ENCODE measurements around the gene ZNF334.

The ZNF334 gene

DNA sequence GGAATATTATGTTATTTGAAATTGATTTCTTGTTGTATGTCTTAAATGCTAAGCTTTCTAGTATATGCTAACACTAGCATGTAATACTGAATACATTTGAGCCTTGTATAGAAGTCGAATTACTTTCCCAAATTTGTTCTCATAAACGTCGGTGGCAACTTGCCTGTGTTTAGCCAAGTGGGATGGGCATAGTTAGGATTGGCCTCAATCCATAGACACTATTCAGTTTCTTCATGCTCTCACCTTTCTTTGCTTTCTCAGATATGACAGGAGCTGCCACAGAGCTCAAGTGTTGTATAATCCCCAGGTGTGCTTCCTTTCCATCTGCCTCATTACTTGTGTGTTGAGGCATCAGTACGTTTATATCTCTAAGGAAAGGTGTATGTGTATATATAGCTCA lies 19.3 kb downstream of the ZNF334 start:
- Histone ChIP-seq H3K4me3 (IDR thresholded peaks at IDR 0.05; ENCODE audit: insufficient read depth, low read depth, low read length) (no peak overlapping the region), H3K9ac (no peak overlapping the region), H3K4me2 (no peak overlapping the region), H3K27ac (no peak overlapping the region), H3K4me1 (ENCODE audit: low read depth, poor library complexity, severe bottlenecking) (no peaks in the 10 kb centered on the region), H2AFZ (ENCODE audit: low read depth) (no peak overlapping the region), H3K36me3 (ENCODE audit: insufficient read depth) (no peaks in the 10 kb centered on the region), H4K20me1 (ENCODE audit: insufficient read depth) (no peaks in the 10 kb centered on the region), H3K79me2 (ENCODE audit: insufficient read depth, low read depth) (no peaks in the 10 kb centered on the region), H3K27me3 (ENCODE audit: insufficient read depth, low read depth) (no peaks in the 10 kb centered on the region)
- TF ChIP-seq CTCF (conservative IDR thresholded peaks at IDR 0.05; ENCODE audit: low read depth, low read length), result no peak

DNA sequence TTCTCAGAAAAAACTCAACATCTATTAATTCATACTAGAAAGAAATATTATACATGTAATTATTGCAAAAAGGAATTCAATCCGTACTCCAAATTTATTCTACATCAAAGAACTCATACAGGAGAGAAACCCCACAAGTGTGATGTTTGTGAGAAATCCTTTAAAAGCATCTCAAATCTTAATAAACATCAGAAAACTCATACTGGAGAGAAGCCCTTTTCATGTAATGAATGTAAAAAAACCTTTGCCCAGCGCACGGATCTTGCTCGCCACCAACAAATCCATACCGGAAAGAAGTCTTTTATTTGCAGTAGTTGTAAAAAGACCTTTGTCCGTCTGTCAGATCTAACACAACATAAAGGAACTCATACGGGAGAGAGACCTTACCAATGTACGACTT lies 22.0 kb downstream of the ZNF334 start:
- H3K27me3 ChIP-seq (ENCODE audit: insufficient read depth, low read depth), result no peaks in the 10 kb centered on the region

DNA sequence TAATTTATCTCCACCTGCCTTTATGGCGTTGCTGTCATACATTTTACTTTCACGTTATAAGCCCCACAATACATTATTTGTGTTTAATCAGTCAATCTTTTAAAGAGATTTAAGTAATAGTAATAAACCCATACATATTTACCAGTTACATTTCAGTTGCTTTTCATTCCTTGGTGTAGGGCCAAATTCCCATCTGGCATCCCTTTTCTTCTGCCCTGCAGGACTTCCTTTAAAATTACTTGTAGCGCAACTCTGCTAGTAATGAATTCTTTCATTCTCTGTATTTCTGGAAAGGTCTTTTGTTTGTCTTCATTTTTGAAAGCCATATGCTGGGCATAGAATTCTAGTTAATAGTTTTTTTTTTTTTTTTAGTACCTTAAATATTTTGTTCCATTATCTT lies 24.9 kb downstream of the ZNF334 start:
- no peaks in the 10 kb centered on the region for H3K36me3 ChIP-seq (ENCODE audit: insufficient read depth)
- H3K27ac ChIP-seq, result no peak overlapping the region
- no peaks in the 10 kb centered on the region for H3K27me3 ChIP-seq (ENCODE audit: insufficient read depth, low read depth)
- no peak overlapping the region for H3K9ac ChIP-seq
- H4K20me1 ChIP-seq (ENCODE audit: insufficient read depth), result no peaks in the 10 kb centered on the region
- no peak overlapping the region for H3K4me2 ChIP-seq
- no peak overlapping the region for H3K4me3 ChIP-seq (IDR thresholded peaks at IDR 0.05; ENCODE audit: insufficient read depth, low read depth, low read length)
- TF ChIP-seq CTCF (conservative IDR thresholded peaks at IDR 0.05; ENCODE audit: low read depth, low read length), result no peak
- H3K79me2 ChIP-seq (ENCODE audit: insufficient read depth, low read depth), result no peaks in the 10 kb centered on the region
- no peaks in the 10 kb centered on the region for H3K4me1 ChIP-seq (ENCODE audit: low read depth, poor library complexity, severe bottlenecking)
- H2AFZ ChIP-seq (ENCODE audit: low read depth), result no peak overlapping the region

More for the DNA sequence above, 22.0 kb downstream of the ZNF334 start:
- Histone ChIP-seq H3K27ac (no peak overlapping the region), H3K36me3 (ENCODE audit: insufficient read depth) (no peaks in the 10 kb centered on the region), H4K20me1 (ENCODE audit: insufficient read depth) (no peaks in the 10 kb centered on the region), H3K79me2 (ENCODE audit: insufficient read depth, low read depth) (no peaks in the 10 kb centered on the region), H3K4me3 (IDR thresholded peaks at IDR 0.05; ENCODE audit: insufficient read depth, low read depth, low read length) (no peak overlapping the region), H2AFZ (ENCODE audit: low read depth) (no peak overlapping the region), H3K4me1 (ENCODE audit: low read depth, poor library complexity, severe bottlenecking) (no peaks in the 10 kb centered on the region), H3K9ac (no peak overlapping the region), H3K4me2 (no peak overlapping the region)
- no peak for TF ChIP-seq CTCF (conservative IDR thresholded peaks at IDR 0.05; ENCODE audit: low read depth, low read length)

DNA sequence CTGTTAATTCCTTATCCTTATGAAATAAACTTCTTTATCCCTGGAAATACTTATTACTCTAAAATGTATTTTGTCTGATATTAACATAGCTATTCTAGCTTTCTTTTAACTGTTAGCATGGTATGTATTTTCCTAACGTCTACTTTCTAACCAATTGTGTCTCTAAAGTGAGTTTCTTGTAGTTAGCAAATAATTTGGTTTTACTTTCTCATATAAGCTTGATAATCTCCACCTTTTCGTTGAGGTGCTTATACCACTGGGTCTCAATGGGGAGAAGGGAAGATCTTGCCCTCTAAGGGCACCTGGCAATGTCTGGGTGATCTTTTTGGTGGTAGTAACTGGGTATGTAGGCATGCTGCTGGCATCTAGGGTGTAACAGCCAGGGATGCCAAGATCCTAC lies 25.7 kb downstream of the ZNF334 start:
- Histone ChIP-seq H3K27ac (no peak overlapping the region), H3K36me3 (ENCODE audit: insufficient read depth) (no peaks in the 10 kb centered on the region), H3K27me3 (ENCODE audit: insufficient read depth, low read depth) (no peaks in the 10 kb centered on the region), H3K4me1 (ENCODE audit: low read depth, poor library complexity, severe bottlenecking) (no peaks in the 10 kb centered on the region), H3K9ac (no peak overlapping the region), H2AFZ (ENCODE audit: low read depth) (no peak overlapping the region), H4K20me1 (ENCODE audit: insufficient read depth) (no peaks in the 10 kb centered on the region), H3K79me2 (ENCODE audit: insufficient read depth, low read depth) (no peaks in the 10 kb centered on the region), H3K4me2 (no peak overlapping the region), H3K4me3 (IDR thresholded peaks at IDR 0.05; ENCODE audit: insufficient read depth, low read depth, low read length) (no peak overlapping the region)
- no peak for TF ChIP-seq CTCF (conservative IDR thresholded peaks at IDR 0.05; ENCODE audit: low read depth, low read length)

GRCh38 chr20:46485431-46485830 lies 27.9 kb downstream of the ZNF334 start:
- no peak overlapping the region for H3K4me3 ChIP-seq (IDR thresholded peaks at IDR 0.05; ENCODE audit: insufficient read depth, low read depth, low read length)

More at GRCh38 chr20:46485431-46485830, 27.9 kb downstream of the ZNF334 start:
- TF ChIP-seq CTCF (conservative IDR thresholded peaks at IDR 0.05; ENCODE audit: low read depth, low read length), result no peak
- no peak overlapping the region for H3K27ac ChIP-seq
- H3K27me3 ChIP-seq (ENCODE audit: insufficient read depth, low read depth), result no peaks in the 10 kb centered on the region
- no peak overlapping the region for H2AFZ ChIP-seq (ENCODE audit: low read depth)
- H4K20me1 ChIP-seq (ENCODE audit: insufficient read depth), result no peaks in the 10 kb centered on the region
- no peaks in the 10 kb centered on the region for H3K36me3 ChIP-seq (ENCODE audit: insufficient read depth)
- H3K79me2 ChIP-seq (ENCODE audit: insufficient read depth, low read depth), result no peaks in the 10 kb centered on the region
- H3K4me1 ChIP-seq (ENCODE audit: low read depth, poor library complexity, severe bottlenecking), result no peaks in the 10 kb centered on the region
- H3K9ac ChIP-seq, result no peak overlapping the region
- H3K4me2 ChIP-seq, result no peak overlapping the region
